ENCODE data around the gene ARL14EPL.

ARL14EPL gene

GRCh38 chr5:116032094-116032517 is at the start of gene ARL14EPL:
TSS of gene ARL14EPL (plus strand) at chr5:116032472. CDS start at chr5:116051466, 18,994 bp downstream.
- DNase-seq: peak; percentile 74

GRCh38 chr5:115983519-115983918 is 48.8 kb upstream of the ARL14EPL start:
- DNase-seq: no peak

- peak; percentile 55 for DNase-seq
Observed at GRCh38 chr5:115985802-115986757, 46.2 kb upstream of the ARL14EPL start.

GRCh38 chr5:115988002-115988401 is 44.3 kb upstream of the ARL14EPL start:
- DNase-seq: no peak

GRCh38 chr5:115992848-115993350 is 39.4 kb upstream of the ARL14EPL start:
- DNase-seq: no peak

GRCh38 chr5:115995351-115995750 is 36.9 kb upstream of the ARL14EPL start:
- no peak for DNase-seq

GRCh38 chr5:116002116-116002906 is 30.0 kb upstream of the ARL14EPL start:
- no peak for DNase-seq

GRCh38 chr5:116004248-116004647 is 28.0 kb upstream of the ARL14EPL start:
- no peak for DNase-seq

- no peak for DNase-seq
Observed at GRCh38 chr5:116009806-116010205, 22.5 kb upstream of the ARL14EPL start.

- peak; percentile 3 for DNase-seq
Observed at GRCh38 chr5:116011046-116011445, 21.2 kb upstream of the ARL14EPL start.

GRCh38 chr5:116013207-116013785 is 19.0 kb upstream of the ARL14EPL start:
- DNase-seq: no peak

GRCh38 chr5:116013936-116014335 is 18.3 kb upstream of the ARL14EPL start:
- no peak for DNase-seq

- no peak for DNase-seq
Observed at GRCh38 chr5:116023619-116024018, 8.7 kb upstream of the ARL14EPL start.

- no peak for DNase-seq
Observed at GRCh38 chr5:116025866-116026265, 6.4 kb upstream of the ARL14EPL start.

GRCh38 chr5:116032991-116033390 is 719 bp downstream of the ARL14EPL start:
- no peak for DNase-seq

GRCh38 chr5:116035123-116035522 is 2.9 kb downstream of the ARL14EPL start:
- DNase-seq: no peak

- no peak for DNase-seq
Observed at GRCh38 chr5:116037236-116037822, 5.1 kb downstream of the ARL14EPL start.

- DNase-seq: no peak
Observed at GRCh38 chr5:116038817-116039216, 6.5 kb downstream of the ARL14EPL start.

- no peak for DNase-seq
Observed at GRCh38 chr5:116042375-116042774, 10.1 kb downstream of the ARL14EPL start.

GRCh38 chr5:116044073-116044472 is 11.8 kb downstream of the ARL14EPL start:
- no peak for DNase-seq

GRCh38 chr5:116045821-116046220 is 13.5 kb downstream of the ARL14EPL start:
- DNase-seq: no peak

- DNase-seq: no peak
Observed at GRCh38 chr5:116046261-116046660, 14.0 kb downstream of the ARL14EPL start.

- DNase-seq: no peak
Observed at GRCh38 chr5:116046823-116047222, 14.6 kb downstream of the ARL14EPL start.

Data from fibroblast of skin of right quadriceps (primary cell).